HG02870 (cell line): ENCODE results near the gene GIMAP7.
"Not testable (repeated sequence)": the region's sequence is repeated elsewhere in the genome, so short reads cannot be mapped to it uniquely, and the experiment has no call there.

ENCODE experiments used
- ATAC-seq: cut with Tn5 transposase; IDR thresholded peaks from one replicate; pipeline ENCODE4 v1.9.1; 2021; ENCODE audit warnings: mild to moderate bottlenecking, moderate library complexity; ENCODE audit not compliant: unreplicated experiment

The GIMAP7 gene

DNA sequence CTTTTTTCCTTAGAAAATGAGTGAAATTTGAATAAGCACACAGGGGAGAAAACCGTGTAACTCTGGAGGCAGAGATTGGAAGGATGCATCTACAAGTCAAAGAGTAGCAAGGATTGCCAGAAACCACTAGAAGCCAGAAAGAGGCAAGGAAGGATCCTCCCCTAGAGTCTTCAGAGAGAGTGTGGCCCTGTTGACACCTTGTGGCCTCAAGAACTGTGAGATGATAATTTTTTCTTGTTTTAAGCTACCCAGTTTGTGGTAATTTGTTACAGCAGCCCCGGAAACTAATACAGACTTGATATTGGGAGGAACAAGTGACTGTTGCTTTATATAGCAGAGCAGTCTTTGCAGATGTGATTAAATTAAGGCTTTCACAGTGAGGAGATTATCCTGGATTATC lies 3.6 kb upstream of the GIMAP7 start:
- ATAC-seq: no peak

DNA sequence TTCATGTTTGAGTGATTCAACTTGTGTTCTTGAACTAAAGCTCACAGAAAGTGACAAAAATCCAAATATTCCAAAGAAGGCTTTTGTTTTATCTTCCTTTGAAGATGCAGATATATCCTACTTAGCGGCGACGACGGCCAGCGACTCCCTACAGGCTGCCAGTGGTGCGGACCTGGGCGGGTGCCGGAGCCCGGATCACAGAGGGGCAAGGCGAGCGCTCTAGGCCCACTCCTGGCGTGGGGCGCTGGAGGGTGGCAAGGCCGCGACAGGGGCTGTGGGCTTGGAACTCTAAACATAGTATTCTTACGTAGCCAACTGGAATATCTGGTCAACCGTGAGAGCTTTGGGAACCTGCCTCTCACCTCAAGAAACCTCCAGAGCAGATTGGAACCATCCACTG lies 914 bp upstream of the GIMAP7 start:
- ATAC-seq: no peak

DNA sequence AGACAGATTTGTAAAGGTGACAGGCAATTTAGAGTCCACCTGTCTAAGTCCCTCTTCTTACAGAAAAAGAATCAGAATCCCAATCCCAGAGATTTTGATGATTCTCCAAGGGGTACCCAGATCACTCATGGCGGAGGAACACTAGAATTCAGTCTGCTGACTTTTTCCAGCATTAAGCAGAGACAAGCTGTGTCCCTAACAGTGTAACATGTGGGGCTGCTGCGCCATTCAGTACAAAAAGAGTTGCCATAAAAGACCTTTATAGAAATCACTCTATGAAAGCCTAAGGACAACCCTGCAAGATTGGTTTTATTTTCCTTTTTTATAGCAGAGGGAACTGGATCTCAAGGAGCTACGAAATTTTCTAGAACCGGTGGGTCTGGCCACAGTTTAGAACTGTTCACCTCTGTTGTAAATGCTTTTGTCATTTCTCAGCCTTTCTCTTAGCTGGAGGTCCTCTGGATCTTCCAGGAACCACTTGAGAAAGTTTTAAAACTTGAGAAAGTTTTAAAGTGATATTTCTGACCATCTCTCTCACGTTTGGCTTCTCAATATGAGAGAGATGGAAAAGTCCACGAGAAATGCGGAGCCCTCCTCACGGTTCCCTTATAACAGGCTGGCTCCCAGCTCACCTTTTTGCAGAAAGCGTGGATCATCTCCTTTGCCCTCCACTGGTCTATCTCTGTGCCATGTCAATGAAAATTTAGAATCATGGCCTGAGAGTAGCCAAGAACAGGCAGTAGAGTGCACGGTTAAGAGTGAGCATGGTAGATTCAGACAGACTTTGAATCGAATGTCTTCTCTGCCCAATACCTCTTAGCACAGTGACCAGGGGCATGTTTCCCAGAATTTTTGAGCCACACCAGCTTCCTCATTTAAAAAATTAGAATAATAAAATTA lies 826 bp downstream of the GIMAP7 start:
- ATAC-seq: no peak

DNA sequence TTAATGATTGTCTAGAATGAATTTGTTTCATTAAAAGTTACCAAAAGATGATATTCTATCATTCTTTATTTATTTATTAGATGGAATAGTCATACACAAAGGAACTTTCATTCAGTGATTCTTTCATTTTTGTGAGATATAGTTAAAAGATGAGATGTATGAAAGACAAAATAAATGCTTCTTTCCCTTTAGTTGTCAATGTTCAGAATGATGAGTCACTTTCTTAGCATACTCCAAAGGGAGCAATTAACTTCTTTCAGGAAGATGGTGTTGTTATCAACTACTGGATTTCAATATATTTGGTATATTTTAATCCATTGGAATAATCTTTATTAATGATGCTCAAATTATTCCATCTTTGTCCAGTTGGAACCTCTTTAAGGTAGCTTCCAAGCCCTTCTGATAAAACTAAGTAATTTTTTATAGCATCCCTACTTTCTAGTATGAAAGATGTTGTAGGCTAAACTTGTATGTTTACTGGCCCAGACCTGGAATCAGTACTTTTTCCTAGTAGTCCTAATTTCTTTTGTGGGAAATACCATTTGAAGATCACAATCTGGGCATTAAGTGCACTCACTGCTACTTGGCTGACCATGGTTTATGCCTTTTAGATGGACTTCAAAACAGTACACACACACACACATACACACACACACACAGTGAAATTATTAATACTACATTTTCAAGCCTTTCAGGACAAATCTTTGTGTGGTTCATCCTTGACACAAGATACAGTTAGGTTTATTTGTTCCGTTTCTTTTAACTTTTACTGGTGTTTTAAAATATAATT lies 2.5 kb downstream of the GIMAP7 start:
- ATAC-seq: no peak

DNA sequence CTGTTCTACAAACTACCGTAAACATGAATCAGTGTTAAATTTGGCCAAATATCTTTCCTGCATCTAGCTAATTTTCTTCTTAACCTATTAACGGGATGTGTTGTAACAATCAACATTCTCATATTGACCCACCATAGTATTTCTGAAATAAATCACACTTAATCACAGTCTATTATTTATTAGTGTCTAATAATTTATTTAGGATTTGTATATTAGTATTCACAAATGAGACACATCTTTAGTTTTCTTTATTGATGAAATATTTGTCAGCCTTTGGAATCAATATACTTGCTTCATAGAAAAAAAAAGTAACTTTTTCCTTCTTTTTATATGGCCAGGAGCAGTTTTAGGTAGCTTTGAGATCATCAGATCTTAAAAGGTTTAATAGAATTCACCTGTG lies 4.6 kb downstream of the GIMAP7 start:
- no peak for ATAC-seq

DNA sequence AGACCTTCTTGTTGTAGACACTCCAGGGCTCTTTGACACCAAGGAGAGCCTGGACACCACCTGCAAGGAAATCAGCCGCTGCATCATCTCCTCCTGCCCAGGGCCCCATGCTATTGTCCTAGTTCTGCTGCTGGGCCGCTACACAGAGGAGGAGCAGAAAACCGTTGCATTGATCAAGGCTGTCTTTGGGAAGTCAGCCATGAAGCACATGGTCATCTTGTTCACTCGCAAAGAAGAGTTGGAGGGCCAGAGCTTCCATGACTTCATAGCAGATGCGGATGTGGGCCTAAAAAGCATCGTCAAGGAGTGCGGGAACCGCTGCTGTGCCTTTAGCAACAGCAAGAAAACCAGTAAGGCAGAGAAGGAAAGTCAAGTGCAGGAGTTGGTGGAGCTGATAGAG lies 5.5 kb downstream of the GIMAP7 start:
- ATAC-seq: no peak

DNA sequence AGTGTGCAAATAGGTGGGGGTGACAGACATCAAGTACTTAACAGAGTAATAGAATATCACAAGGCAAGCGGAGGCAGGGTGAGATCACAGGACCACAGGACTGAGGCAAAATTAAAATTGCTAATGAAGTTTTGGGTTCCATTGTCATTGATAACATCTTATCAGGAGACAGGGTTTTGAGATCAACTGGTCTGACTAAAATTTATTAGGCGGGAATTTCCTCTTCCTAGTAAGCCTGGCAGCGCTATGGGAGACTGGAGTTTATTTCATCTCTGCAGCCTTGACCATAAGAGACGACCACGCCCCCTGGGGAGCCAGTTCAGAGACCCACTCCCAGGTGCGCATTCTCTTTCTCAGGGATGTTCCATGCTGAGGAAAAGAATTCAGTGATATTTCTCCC lies 8.3 kb downstream of the GIMAP7 start:
- not testable (repeated sequence) for ATAC-seq

DNA sequence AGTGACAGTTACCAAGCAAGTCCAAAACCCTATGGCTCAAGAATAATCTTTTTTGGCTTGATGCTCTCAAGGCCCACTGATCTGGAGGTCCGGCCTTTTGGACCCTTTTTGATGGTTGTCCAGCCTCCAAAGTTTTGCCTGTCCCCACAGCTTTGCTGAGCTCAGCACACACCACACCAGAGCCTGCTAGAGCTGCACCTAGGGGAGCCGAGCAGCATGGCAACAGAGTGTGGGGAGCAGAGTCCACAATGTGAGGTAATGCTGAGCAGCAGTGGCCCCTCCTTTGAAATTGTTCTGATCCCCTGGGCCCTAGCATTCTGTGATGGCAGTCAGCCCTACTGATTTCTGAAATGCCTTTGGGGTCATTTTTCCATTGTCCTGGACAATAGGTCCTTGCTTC lies 9.3 kb downstream of the GIMAP7 start:
- no peak for ATAC-seq

- ATAC-seq: no peak
These were observed 17.0 kb downstream of the GIMAP7 start for GRCh38 chr7:150531704-150532103.

DNA sequence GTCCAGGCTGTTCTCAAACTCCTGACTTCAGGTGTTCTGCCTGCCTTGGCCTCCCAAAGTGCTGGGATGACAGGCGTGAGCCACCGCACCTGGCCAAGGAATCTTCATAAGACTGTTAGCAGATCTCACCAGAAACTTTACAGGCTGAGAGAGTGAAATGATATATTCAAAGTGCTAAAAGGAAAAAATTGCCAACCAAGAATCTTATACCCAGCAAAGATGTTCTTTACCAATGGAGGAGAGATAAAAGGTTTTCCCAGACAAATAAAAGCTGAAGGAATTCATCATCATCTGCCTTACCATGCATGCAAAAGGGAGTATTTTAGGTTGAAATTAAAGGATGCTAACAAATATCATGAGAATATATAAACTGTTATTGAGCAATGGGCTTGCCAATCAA lies 23.6 kb downstream of the GIMAP7 start:
- ATAC-seq: no peak

GRCh38 chr7:150553163-150553562 lies 38.5 kb downstream of the GIMAP7 start:
- ATAC-seq: no peak

GRCh38 chr7:150556521-150557138 lies 42.0 kb downstream of the GIMAP7 start:
- ATAC-seq: no peak

DNA sequence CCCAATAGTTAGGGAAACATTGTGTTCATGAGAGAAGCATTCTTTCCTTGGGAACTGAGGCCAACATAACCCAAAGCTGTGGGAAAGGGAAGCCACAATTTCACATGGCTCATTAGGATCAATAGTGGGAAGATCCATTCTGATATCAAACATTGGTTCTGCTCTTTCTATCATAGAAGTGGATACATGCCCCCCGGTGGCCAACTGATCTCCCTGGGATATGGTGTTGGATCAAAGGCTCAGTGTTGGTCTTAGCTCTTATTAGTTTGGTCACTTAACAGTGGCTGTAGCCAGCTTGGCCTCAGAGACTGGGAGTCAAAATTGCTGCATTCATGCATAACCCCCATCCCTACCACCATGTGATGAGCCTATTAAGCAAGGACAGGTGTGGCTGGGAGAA lies 45.8 kb downstream of the GIMAP7 start:
- no peak for ATAC-seq

DNA sequence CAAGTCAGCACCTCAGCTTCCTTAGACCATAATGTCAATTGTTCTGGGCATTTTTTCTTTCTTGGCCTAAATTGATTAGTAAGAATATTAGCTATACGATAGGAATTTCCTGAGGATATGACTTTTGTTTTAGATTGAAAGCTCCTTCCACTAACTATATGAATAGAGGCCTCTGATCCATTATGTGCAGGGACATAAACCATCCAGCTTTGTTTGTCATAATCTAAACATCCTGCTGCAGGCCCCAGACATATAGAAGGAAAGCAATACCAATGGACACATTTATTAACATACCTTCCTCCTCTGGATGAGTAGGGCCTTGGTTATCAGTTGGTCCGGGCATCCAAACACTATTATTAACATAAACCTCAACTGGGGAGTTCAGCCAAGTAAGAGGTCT lies 48.2 kb downstream of the GIMAP7 start:
- ATAC-seq: no peak

DNA sequence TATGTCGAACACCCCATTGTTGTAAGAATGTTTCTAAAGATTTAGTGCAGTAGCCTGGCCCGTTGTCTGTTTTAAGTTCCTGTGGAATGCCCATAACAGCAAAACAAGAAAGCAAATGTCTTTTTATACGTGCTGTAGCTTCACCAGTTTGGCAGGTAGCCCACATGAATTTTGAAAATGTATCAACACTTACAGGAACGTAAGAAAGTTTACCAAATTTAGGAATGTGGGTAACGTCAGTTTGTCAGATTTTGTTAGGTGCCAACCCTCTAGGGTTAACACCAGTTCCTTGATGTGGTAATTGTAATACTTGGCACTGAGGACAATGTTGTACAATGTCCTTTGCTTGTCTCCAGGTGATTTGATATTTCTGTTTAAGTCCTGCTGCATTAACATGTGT lies 49.3 kb downstream of the GIMAP7 start:
- ATAC-seq: no peak

DNA sequence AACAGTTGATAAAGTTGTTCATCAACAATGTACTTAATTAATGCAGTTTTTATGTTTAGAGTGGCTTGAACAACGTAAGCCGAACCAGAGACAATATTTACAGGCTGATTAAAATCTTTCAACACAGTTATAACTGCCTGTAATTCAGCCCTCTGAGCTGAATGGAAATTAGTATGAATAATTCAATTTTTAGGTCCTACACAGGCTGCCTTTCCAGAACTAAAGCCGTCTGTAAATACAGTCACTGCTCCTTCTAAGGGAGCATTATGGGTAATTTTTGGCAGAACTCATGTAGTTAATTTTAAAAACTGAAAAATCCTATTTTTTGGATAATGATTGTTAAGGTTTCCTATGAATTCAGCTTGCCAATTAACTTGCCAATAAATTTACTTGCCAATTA lies 49.9 kb downstream of the GIMAP7 start:
- ATAC-seq: no peak

GRCh38 chr7:150565239-150565638 lies 50.6 kb downstream of the GIMAP7 start:
- ATAC-seq: no peak

DNA sequence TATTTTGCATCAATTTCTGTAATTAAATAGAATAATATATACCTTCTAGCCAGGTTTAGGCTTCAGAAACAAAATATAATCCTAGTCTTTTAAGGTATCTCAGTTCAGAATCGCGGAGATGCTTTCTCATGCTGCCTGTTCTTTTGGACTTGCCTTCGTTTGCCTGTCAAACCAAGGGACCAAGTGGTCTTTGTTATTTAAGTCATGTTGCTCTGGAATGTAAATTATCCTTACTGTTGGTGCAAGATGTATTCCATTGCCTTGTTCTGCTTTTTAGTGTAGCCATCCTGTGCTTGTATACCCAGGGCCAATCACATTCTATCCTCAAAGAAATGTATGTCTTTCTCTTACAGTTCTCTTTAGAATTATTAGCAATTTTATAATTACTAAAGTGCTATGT lies 51.5 kb downstream of the GIMAP7 start:
- no peak for ATAC-seq

- no peak for ATAC-seq
These were observed 51.9 kb downstream of the GIMAP7 start for GRCh38 chr7:150566572-150566971.

DNA sequence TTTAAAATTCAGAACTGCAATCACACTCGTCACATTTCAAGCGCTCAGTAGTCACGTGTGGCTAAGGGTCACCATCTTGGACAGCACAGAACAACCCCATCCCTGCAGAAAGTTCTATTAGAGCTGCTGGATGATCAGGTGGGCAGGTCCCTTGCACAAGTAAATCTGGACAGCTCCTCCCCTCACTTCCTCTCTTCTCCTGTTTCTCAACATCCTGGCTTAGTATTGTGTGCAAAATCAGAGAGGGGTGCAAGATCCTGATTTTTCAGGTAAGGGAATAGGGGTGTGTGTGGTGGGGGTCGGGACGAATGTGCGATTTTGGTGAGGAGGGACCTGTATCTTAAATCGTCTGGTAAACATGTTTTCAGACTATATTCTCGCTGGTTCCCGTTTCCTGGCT lies 52.5 kb downstream of the GIMAP7 start, which contains the start of gene GIMAP4:
GIMAP4 (plus strand) TSS at position 222 of the 400 bp plus-strand sequence. CDS start 2,512 bp downstream, outside the sequence.
- ATAC-seq: no peak

DNA sequence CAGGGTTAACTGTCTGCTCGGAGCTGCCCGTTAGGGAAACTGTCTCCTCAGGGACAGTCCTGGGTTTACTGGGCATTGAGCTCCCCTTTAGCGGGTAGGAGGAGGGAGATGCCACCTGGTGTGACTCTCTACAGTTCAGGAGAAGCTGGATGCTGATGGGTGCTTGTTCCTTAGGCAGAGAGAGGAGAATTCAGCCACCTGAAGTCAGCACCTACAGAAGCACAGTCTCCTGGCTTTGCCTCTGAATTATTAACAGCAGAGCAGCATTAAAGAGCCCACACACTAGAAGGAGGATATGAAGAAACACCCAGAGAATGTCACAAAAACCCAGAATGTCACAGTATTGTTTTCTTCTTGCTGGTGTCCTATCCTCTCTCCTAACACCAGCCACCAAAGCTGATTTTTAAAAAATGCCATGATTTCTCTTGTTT lies 53.2 kb downstream of the GIMAP7 start:
- ATAC-seq: no peak

GRCh38 chr7:150568714-150569113 lies 54.0 kb downstream of the GIMAP7 start:
- no peak for ATAC-seq
